ENCODE measurements around the gene UBASH3B.

- TF ChIP-seq CTCF (conservative IDR thresholded peaks at IDR 0.05), result no peak
- no peak for TF ChIP-seq EZH2 (IDR thresholded peaks at IDR 0.05; ENCODE audit: low read depth)
Measured at GRCh38 chr11:122632181-122632824, 23.2 kb upstream of the UBASH3B start.

Data from PC-9 (cell line).